Heart left ventricle (tissue), 16 donors: ENCODE results near the gene SELENOO. TPM values are rescaled to one million over a fixed set of nuclear protein-coding genes. Genes with fewer than 3 reads are reported as not detected.

Experiments used
- ATAC-seq, 4 donors: fragments of 200-7000 bp; cut with Tn5 transposase; one replicate each; pipeline ENCODE4 v1.9.1; 2020 to 2022; ENCODE audit warnings: moderate library complexity in 4 of 4, mild to moderate bottlenecking in 3 of 4, moderate number of reproducible peaks in 1 of 4
- DNase-seq, 5 donors: peaks; one replicate each; pipeline ENCODE4 v3.0.0-alpha.2; 2020
- H3K27ac ChIP-seq, 12 donors: fragments of 200-600 bp; sonication (generic) in 4 of 12; one replicate each; pipeline versions ENCODE4 v1.5.0 to v1.8.0; 2016 to 2022; ENCODE audit warnings: mild to moderate bottlenecking in 2 of 12
- H3K27me3 ChIP-seq, 9 donors: fragments of 200-600 bp; sonication (generic) in 2 of 9; one replicate each; pipeline versions ENCODE4 v1.5.1 to v1.8.0; 2016 to 2022; ENCODE audit warnings: mild to moderate bottlenecking in 3 of 9
- H3K36me3 ChIP-seq, 9 donors: fragments of 200-600 bp; sonication (generic) in 2 of 9; one replicate each; pipeline versions ENCODE4 v1.5.0 to v1.8.0; 2018 to 2022; ENCODE audit warnings: mild to moderate bottlenecking in 2 of 9
- H3K4me1 ChIP-seq, 12 donors: fragments of 200-600 bp; sonication (generic) in 4 of 12; one replicate each; pipeline versions ENCODE4 v1.5.0 to v1.8.0; 2016 to 2022; ENCODE audit warnings: mild to moderate bottlenecking in 3 of 12
- H3K4me3 ChIP-seq, 12 donors: fragments of 200-600 bp; sonication (generic) in 4 of 12; one replicate each; pipeline versions ENCODE4 v1.5.0 to v1.8.0; 2017 to 2022; ENCODE audit warnings: mild to moderate bottlenecking in 9 of 12, moderate library complexity in 4 of 12
- H3K9me3 ChIP-seq, 12 donors: fragments of 200-600 bp; sonication (generic) in 4 of 12; one replicate each; pipeline versions ENCODE4 v1.5.0 to v1.8.0; 2016 to 2022; ENCODE audit warnings: mild to moderate bottlenecking in 1 of 12
- CTCF ChIP-seq, 12 donors: fragments of 200-600 bp; sonication (generic) in 4 of 12; IDR thresholded peaks; one replicate each; pipeline versions ENCODE4 v1.5.0 to v1.8.0; 2018 to 2022; ENCODE audit warnings: antibody characterized with exemption in 12 of 12, mild to moderate bottlenecking in 5 of 12
- POLR2A ChIP-seq, 2 donors: fragments of 450-650 bp; IDR thresholded peaks; one replicate each; pipeline ENCODE4 v1.6.1; 2017; ENCODE audit warnings: antibody characterized with exemption in 2 of 2, mild to moderate bottlenecking in 2 of 2, moderate library complexity in 2 of 2
- WGBS, 4 donors: extraction: QIAGEN DNeasy Blood & Tissue Kit in 2 of 4; methylation state at CpG; one replicate each; pipeline versions ENCODE4 v1.1.5 to v1.1.7; 2013 to 2018; 5-methylcytosine and 5-hydroxymethylcytosine counted together
- intact Hi-C, 10 donors: fragments of 100-400 bp; cut with DNase I; formaldehyde crosslinking; loops; one replicate each; pipeline versions ENCODE4 v1.11.1 to v1.14.2; 2022
- polyA plus RNA-seq, 2 donors: library from polyadenylated mRNA; stranded (reverse); fragments of 200-250 nt; gene quantifications; one replicate each; pipeline ENCODE4 v1.2.3, GENCODE V29; 2013
- total RNA-seq, 9 donors: library from RNA; depleted of rRNA in 2 of 9; stranded (reverse); fragments of >200 nt in 2 of 9; fragmentation: NEBNext Ultra II Directional in 3 of 9; extraction: Animal tissue kit (Norgen Biotek cat#: 25700) in 3 of 9; gene quantifications; one replicate each; pipeline versions ENCODE4 v1.1.0 to v1.2.4, GENCODE V29; 2016 to 2023
- donor health status: ischemic (EF 13 %, LVEDD 7.1; RV severe dilation, severe dysfunction).
- donor health status: healthy with polysubstance abuse.
- donor health status: DM: no; HTN: yes; CAD: no.
- donor health status: DM: no; HTN: no; CAD: no.
- donor health status: ischemic (EF 25% LVEDD 6.9; RV normal size, moderate dysfunction).
- donor health status: ischemic (EF 25% LVEDD 5.7; RV mildly dilated, moderate dysfunction).
- donor health status: healthy.
- donor health status: DM: yes; HTN: yes; CAD: no.
- donor health status: ischemic (EF 35%, LVEDD 5.7; RV mildly dilated, moderate dysfunction).
- donor health status: nonischemic (EF 11% LVEDD 7.7; RV severe dilation, severe dysfunction).
- donor health status: DM: yes; HTN: yes; CAD: no.
- donor health status: PGD.
- donor health status: ischemic (EF 29% LVEDD 5.4; RV normal size, mild dysfunction).
- donor health status: nonischemic (EF 23%, LVEDD 6.1; RV moderate dilation, normal function).

Gene SELENOO
- total and polyA plus RNA-seq, 11 donors = 10.4 to 23.8 (median 15.4) TPM

- H3K27ac ChIP-seq = no peak overlapping the region
- ATAC-seq (no peak), DNase-seq (no peak)
- no peak overlapping the region for H3K4me3 ChIP-seq
- TF ChIP-seq CTCF (IDR thresholded peaks at IDR 0.05) (no peak), POLR2A (IDR thresholded peaks at IDR 0.05) (no peak)
- H3K36me3 ChIP-seq = peaks cover 0 to 11% (median 0%) of the 10 kb centered on the region in 9 donors
- WGBS, 4 donors = 85 to 88% (median 87%) methylated on average over 12 to 22 of the region's 22 CpGs
- intact Hi-C loops = loop anchor here in 9 of 10 donors (2.0 to 10.0 kb wide), 4 partner anchors 89 to 252 kb away; partner anchors contain the start of genes PPP6R2 (in 8 of the 9), LMF2 (in 2 of the 9) and NCAPH2 (in 2 of the 9)
- H3K9me3 ChIP-seq = no peaks in the 10 kb centered on the region
- H3K27me3 ChIP-seq = no peaks in the 10 kb centered on the region
- peaks cover 5 to 42% (median 21%) of the 10 kb centered on the region in 12 donors for H3K4me1 ChIP-seq
Measured at GRCh38 chr22:50253046-50253915, 52.5 kb downstream of the SELENOO start.

GRCh38 chr22:50253941-50254340 is 53.1 kb downstream of the SELENOO start:
- no peak for TF ChIP-seq CTCF (IDR thresholded peaks at IDR 0.05)
- TF ChIP-seq POLR2A (IDR thresholded peaks at IDR 0.05) = no peak
- H3K27ac ChIP-seq = no peak overlapping the region
- H3K4me1 ChIP-seq = peaks cover 5 to 49% (median 22%) of the 10 kb centered on the region in 12 donors
- intact Hi-C loops = loop anchor here in 9 of 10 donors (2.0 to 10.0 kb wide), 4 partner anchors 88 to 251 kb away; partner anchors contain the start of genes PPP6R2 (in 8 of the 9), LMF2 (in 2 of the 9) and NCAPH2 (in 2 of the 9)
- H3K9me3 ChIP-seq = no peaks in the 10 kb centered on the region
- DNase-seq = peak in 1 of 5 donors; percentile 9
- no peak for ATAC-seq
- no peaks in the 10 kb centered on the region for H3K27me3 ChIP-seq
- no peak overlapping the region for H3K4me3 ChIP-seq
- 68 to 86% (median 70%) methylated on average over 8 of the region's 8 CpGs for WGBS, 4 donors
- peaks cover 0 to 11% (median 0%) of the 10 kb centered on the region in 9 donors for H3K36me3 ChIP-seq

GRCh38 chr22:50255099-50255498 is 54.3 kb downstream of the SELENOO start:
- Histone ChIP-seq H3K9me3 (no peaks in the 10 kb centered on the region), H3K4me1 (peaks cover 2 to 43% (median 16%) of the 10 kb centered on the region in 12 donors), H3K27ac (no peak overlapping the region), H3K36me3 (peaks cover 0 to 11% (median 0%) of the 10 kb centered on the region in 9 donors), H3K27me3 (no peaks in the 10 kb centered on the region), H3K4me3 (no peak overlapping the region)
- no peak for DNase-seq
- TF ChIP-seq POLR2A (IDR thresholded peaks at IDR 0.05) = no peak
- no peak for TF ChIP-seq CTCF (IDR thresholded peaks at IDR 0.05)
- ATAC-seq = no peak
- 88 to 97% (median 89%) methylated on average over 14 to 19 of the region's 19 CpGs for WGBS, 4 donors
- intact Hi-C loops = loop anchor here in 2 of 10 donors (10.0 kb wide), 1 partner anchor 250 kb away; the partner anchor contains the start of genes LMF2 (in 2 of the 2) and NCAPH2 (in 2 of the 2)

GRCh38 chr22:50255607-50256006 is 54.8 kb downstream of the SELENOO start:
- TF ChIP-seq CTCF (IDR thresholded peaks at IDR 0.05) (no peak), POLR2A (IDR thresholded peaks at IDR 0.05) (no peak)
- Histone ChIP-seq H3K4me3 (no peak overlapping the region), H3K27ac (no peak overlapping the region), H3K36me3 (peaks cover 0 to 11% (median 0%) of the 10 kb centered on the region in 9 donors), H3K27me3 (peaks cover 0 to 4% (median 0%) of the 10 kb centered on the region in 9 donors), H3K4me1 (peaks cover under 1 to 43% (median 15%) of the 10 kb centered on the region in 12 donors), H3K9me3 (no peaks in the 10 kb centered on the region)
- 89 to 96% (median 92%) methylated on average over 10 to 17 of the region's 17 CpGs for WGBS, 4 donors
- intact Hi-C loops = loop anchor here in 2 of 10 donors (10.0 kb wide), 1 partner anchor 249 kb away; the partner anchor contains the start of genes LMF2 (in 2 of the 2) and NCAPH2 (in 2 of the 2)
- ATAC-seq (no peak), DNase-seq (no peak)
